HG02759 (cell line): Measurements from ENCODE around the gene CREB5.

Experiments
- ATAC-seq: cut with Tn5 transposase; IDR thresholded peaks from one replicate; pipeline ENCODE4 v1.9.1; 2021; ENCODE audit warnings: mild to moderate bottlenecking, moderate library complexity; ENCODE audit not compliant: unreplicated experiment

CREB5 gene

GRCh38 chr7:28433699-28434219 lies 21.4 kb downstream of the CREB5 start:
- ATAC-seq = no peak

GRCh38 chr7:28434510-28434909 lies 22.2 kb downstream of the CREB5 start:
- no peak for ATAC-seq

GRCh38 chr7:28435152-28435551 lies 22.8 kb downstream of the CREB5 start:
- no peak for ATAC-seq

GRCh38 chr7:28435732-28436378 lies 23.5 kb downstream of the CREB5 start:
- no peak for ATAC-seq

GRCh38 chr7:28440055-28440601 lies 27.8 kb downstream of the CREB5 start:
- no peak for ATAC-seq

- no peak for ATAC-seq
Observed at GRCh38 chr7:28442540-28443420, 30.5 kb downstream of the CREB5 start.

- no peak for ATAC-seq
Observed at GRCh38 chr7:28446131-28446530, 33.8 kb downstream of the CREB5 start.

- no peak for ATAC-seq
Observed at GRCh38 chr7:28447071-28447470, 34.8 kb downstream of the CREB5 start.

GRCh38 chr7:28448708-28449107 lies 36.4 kb downstream of the CREB5 start:
- ATAC-seq = no peak

- no peak for ATAC-seq
Observed at GRCh38 chr7:28452681-28453080, 40.4 kb downstream of the CREB5 start.

GRCh38 chr7:28455486-28455885 lies 43.2 kb downstream of the CREB5 start:
- ATAC-seq = no peak

- ATAC-seq = no peak
Observed at GRCh38 chr7:28456044-28456443, 43.7 kb downstream of the CREB5 start.

- no peak for ATAC-seq
Observed at GRCh38 chr7:28458732-28459131, 46.4 kb downstream of the CREB5 start.

GRCh38 chr7:28459306-28459705 lies 47.0 kb downstream of the CREB5 start:
- no peak for ATAC-seq

GRCh38 chr7:28465697-28466096 lies 53.4 kb downstream of the CREB5 start:
- no peak for ATAC-seq

- no peak for ATAC-seq
Observed at GRCh38 chr7:28466341-28466740, 54.0 kb downstream of the CREB5 start.

- ATAC-seq = no peak
Observed at GRCh38 chr7:28466885-28467284, 54.6 kb downstream of the CREB5 start.

GRCh38 chr7:28469562-28469961 lies 57.2 kb downstream of the CREB5 start:
- no peak for ATAC-seq

GRCh38 chr7:28470344-28470743 lies 58.0 kb downstream of the CREB5 start:
- ATAC-seq = no peak

GRCh38 chr7:28472332-28472731 lies 60.0 kb downstream of the CREB5 start:
- no peak for ATAC-seq

GRCh38 chr7:28473571-28474281 lies 61.4 kb downstream of the CREB5 start:
- no peak for ATAC-seq
